ENCODE data around the gene USH1C.

Gene USH1C

GRCh38 chr11:17553249-17553546 is 9.0 kb upstream of the USH1C start:
- POLR2A ChIA-PET: no interaction called here
- H3K27ac ChIP-seq (ENCODE audit: extremely low read depth, low read depth, low read length): no peak overlapping the region
- TF ChIP-seq ZNF76 (tag by site-specific recombination; IDR thresholded peaks at IDR 0.05; ENCODE audit: borderline replicate concordance, low read depth) (no peak), ZNF580 (tag by site-specific recombination; IDR thresholded peaks at IDR 0.05) (no peak)
- TF ChIP-seq, protein P1, sequence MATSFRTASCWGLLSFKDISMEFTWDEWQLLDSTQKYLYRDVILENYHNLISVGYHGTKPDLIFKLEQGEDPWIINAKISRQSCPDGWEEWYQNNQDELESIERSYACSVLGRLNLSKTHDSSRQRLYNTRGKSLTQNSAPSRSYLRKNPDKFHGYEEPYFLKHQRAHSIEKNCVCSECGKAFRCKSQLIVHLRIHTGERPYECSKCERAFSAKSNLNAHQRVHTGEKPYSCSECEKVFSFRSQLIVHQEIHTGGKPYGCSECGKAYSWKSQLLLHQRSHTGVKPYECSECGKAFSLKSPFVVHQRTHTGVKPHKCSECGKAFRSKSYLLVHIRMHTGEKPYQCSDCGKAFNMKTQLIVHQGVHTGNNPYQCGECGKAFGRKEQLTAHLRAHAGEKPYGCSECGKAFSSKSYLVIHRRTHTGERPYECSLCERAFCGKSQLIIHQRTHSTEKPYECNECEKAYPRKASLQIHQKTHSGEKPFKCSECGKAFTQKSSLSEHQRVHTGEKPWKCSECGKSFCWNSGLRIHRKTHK (tag by site-specific recombination; IDR thresholded peaks at IDR 0.05): no peak
- CTCF ChIA-PET: interaction anchor here (0.7 to 1.7 kb wide), 3 partner anchors 11 to 178 kb away, joined by 3 to 7 read pairs (median 3); no protein-coding TSS in a partner anchor
- no peaks in the 10 kb centered on the region for H3K9me3 ChIP-seq (ENCODE audit: control insufficient read depth, insufficient read depth, low read depth, low read length)
- no peaks in the 10 kb centered on the region for H3K4me1 ChIP-seq (ENCODE audit: control insufficient read depth, insufficient read depth, low read length)
- no peak overlapping the region for H3K4me3 ChIP-seq (ENCODE audit: low read depth, low read length)
- no peaks in the 10 kb centered on the region for H3K36me3 ChIP-seq (ENCODE audit: control insufficient read depth in 2 of 2, insufficient read depth in 1 of 2, low read length in 2 of 2)

GRCh38 chr11:17552392-17553248 is 8.4 kb upstream of the USH1C start:
- ChIA-PET POLR2A (no interaction called here), CTCF (interaction anchor here (1.6 to 1.7 kb wide), 2 partner anchors 12 to 25 kb away, joined by 3 to 7 read pairs; no protein-coding TSS in a partner anchor)
- H3K4me1 ChIP-seq (ENCODE audit: control insufficient read depth, insufficient read depth, low read length): no peaks in the 10 kb centered on the region
- H3K9me3 ChIP-seq (ENCODE audit: control insufficient read depth, insufficient read depth, low read depth, low read length): no peaks in the 10 kb centered on the region
- H3K36me3 ChIP-seq (ENCODE audit: control insufficient read depth in 2 of 2, insufficient read depth in 1 of 2, low read length in 2 of 2): no peaks in the 10 kb centered on the region
- TF ChIP-seq PRDM1 (tag by site-specific recombination; IDR thresholded peaks at IDR 0.05) (no peak), ZEB2 (tag by site-specific recombination; IDR thresholded peaks at IDR 0.05) (0 out of 2 replicates have a peak, but pooled peaks have one; percentile 18)
- H3K4me3 ChIP-seq (ENCODE audit: low read depth, low read length): no peak overlapping the region
- H3K27ac ChIP-seq (ENCODE audit: extremely low read depth, low read depth, low read length): no peak overlapping the region

- H3K9me3 ChIP-seq (ENCODE audit: control insufficient read depth, insufficient read depth, low read depth, low read length): no peaks in the 10 kb centered on the region
- H3K4me3 ChIP-seq (ENCODE audit: low read depth, low read length): no peak overlapping the region
- no peaks in the 10 kb centered on the region for H3K4me1 ChIP-seq (ENCODE audit: control insufficient read depth, insufficient read depth, low read length)
- ChIA-PET CTCF (interaction anchor here (1.6 kb wide), 1 partner anchor 13 kb away, joined by 3 read pairs; no protein-coding TSS in a partner anchor), POLR2A (no interaction called here)
- no peaks in the 10 kb centered on the region for H3K36me3 ChIP-seq (ENCODE audit: control insufficient read depth in 2 of 2, insufficient read depth in 1 of 2, low read length in 2 of 2)
- no peak overlapping the region for H3K27ac ChIP-seq (ENCODE audit: extremely low read depth, low read depth, low read length)
- TF ChIP-seq ZSCAN18 (tag by site-specific recombination; IDR thresholded peaks at IDR 0.05): no peak
- TF ChIP-seq ZNF274 (IDR thresholded peaks at IDR 0.05; ENCODE audit: low read length): no peak
- no peak for TF ChIP-seq ZNF274 (tag by site-specific recombination; IDR thresholded peaks at IDR 0.05; ENCODE audit: borderline replicate concordance)
- TF ChIP-seq ZNF544 (tag by site-specific recombination; IDR thresholded peaks at IDR 0.05): no peak
- TF ChIP-seq KLF7 (tag by site-specific recombination; IDR thresholded peaks at IDR 0.05; ENCODE audit: borderline replicate concordance): no peak
- no peak for TF ChIP-seq ZNF488 (tag by site-specific recombination; IDR thresholded peaks at IDR 0.05)
- no peak for TF ChIP-seq PRDM1 (tag by site-specific recombination; IDR thresholded peaks at IDR 0.05)
- no peak for TF ChIP-seq HOXD13 (CRISPR knock-in tag; IDR thresholded peaks at IDR 0.05; ENCODE audit: borderline replicate concordance)
- no peak for TF ChIP-seq PRDM6 (tag by site-specific recombination; IDR thresholded peaks at IDR 0.05)
- TF ChIP-seq ZNF664 (tag by site-specific recombination; IDR thresholded peaks at IDR 0.05): no peak
- TF ChIP-seq GLI4 (tag by site-specific recombination; IDR thresholded peaks at IDR 0.05): no peak
- no peak for TF ChIP-seq ZNF768 (tag by site-specific recombination; IDR thresholded peaks at IDR 0.05)
- no peak for TF ChIP-seq ZNF596 (tag by site-specific recombination; IDR thresholded peaks at IDR 0.05)
- no peak for TF ChIP-seq ZNF202 (tag by site-specific recombination; IDR thresholded peaks at IDR 0.05; ENCODE audit: borderline replicate concordance)
- TF ChIP-seq PBX3 (CRISPR knock-in tag; IDR thresholded peaks at IDR 0.05): no peak
- TF ChIP-seq ZBTB8A (tag by site-specific recombination; IDR thresholded peaks at IDR 0.05): no peak
- TF ChIP-seq HOXA7 (CRISPR knock-in tag; IDR thresholded peaks at IDR 0.05; ENCODE audit: borderline replicate concordance): no peak
- TF ChIP-seq ZNF704 (tag by site-specific recombination; IDR thresholded peaks at IDR 0.05): no peak
These were observed 7.8 kb upstream of the USH1C start for GRCh38 chr11:17552041-17552355.
